ENCODE results near the gene CHID1.

GRCh38 chr11:954392-955153, 44.0 kb upstream of the CHID1 start:
- no peak for TF ChIP-seq ATF1 (CRISPR knock-in tag; IDR thresholded peaks at IDR 0.05)
- TF ChIP-seq ATF1 (tag; IDR thresholded peaks at IDR 0.05) = no peak
- TF ChIP-seq EZH2 (IDR thresholded peaks at IDR 0.05; ENCODE audit: borderline replicate concordance, low read depth, low read length) = no peak
- no peak for TF ChIP-seq IRF2 (CRISPR knock-in tag; IDR thresholded peaks at IDR 0.05)
- TF ChIP-seq, protein P1, sequence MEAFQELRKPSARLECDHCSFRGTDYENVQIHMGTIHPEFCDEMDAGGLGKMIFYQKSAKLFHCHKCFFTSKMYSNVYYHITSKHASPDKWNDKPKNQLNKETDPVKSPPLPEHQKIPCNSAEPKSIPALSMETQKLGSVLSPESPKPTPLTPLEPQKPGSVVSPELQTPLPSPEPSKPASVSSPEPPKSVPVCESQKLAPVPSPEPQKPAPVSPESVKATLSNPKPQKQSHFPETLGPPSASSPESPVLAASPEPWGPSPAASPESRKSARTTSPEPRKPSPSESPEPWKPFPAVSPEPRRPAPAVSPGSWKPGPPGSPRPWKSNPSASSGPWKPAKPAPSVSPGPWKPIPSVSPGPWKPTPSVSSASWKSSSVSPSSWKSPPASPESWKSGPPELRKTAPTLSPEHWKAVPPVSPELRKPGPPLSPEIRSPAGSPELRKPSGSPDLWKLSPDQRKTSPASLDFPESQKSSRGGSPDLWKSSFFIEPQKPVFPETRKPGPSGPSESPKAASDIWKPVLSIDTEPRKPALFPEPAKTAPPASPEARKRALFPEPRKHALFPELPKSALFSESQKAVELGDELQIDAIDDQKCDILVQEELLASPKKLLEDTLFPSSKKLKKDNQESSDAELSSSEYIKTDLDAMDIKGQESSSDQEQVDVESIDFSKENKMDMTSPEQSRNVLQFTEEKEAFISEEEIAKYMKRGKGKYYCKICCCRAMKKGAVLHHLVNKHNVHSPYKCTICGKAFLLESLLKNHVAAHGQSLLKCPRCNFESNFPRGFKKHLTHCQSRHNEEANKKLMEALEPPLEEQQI (IDR thresholded peaks at IDR 0.05) = no peak
- no peak for TF ChIP-seq EP300 (IDR thresholded peaks at IDR 0.05; ENCODE audit: low read length)
- no peak for TF ChIP-seq ELK1 (CRISPR knock-in tag; IDR thresholded peaks at IDR 0.05)
- TF ChIP-seq ZNF274 (IDR thresholded peaks at IDR 0.05; ENCODE audit: borderline replicate concordance, low read depth, low read length) = no peak
- no peak for TF ChIP-seq CBX5 (IDR thresholded peaks at IDR 0.05; ENCODE audit: borderline replicate concordance, low read depth)
- no peak for TF ChIP-seq NFE2 (IDR thresholded peaks at IDR 0.05; ENCODE audit: low read depth)
